Chondrocyte (in vitro differentiated cells): ENCODE data around the gene BTNL8. TPM values are rescaled to one million over a fixed set of nuclear protein-coding genes. Genes with fewer than 3 reads are reported as not detected.

Source experiments
- DNase-seq: peaks from one replicate; pipeline ENCODE4 v3.0.0; 2021; ENCODE audit warnings: mixed read lengths, low spot score
- H3K27ac Mint-ChIP-seq: one replicate; pipeline ENCODE4 v1.8.0; 2021; ENCODE audit warnings: mild to moderate bottlenecking, moderate library complexity, mixed read lengths; ENCODE audit not compliant: unreplicated experiment
- H3K27me3 Mint-ChIP-seq: 2 replicates; pipeline ENCODE4 v1.8.0; 2021; ENCODE audit warnings: low read depth, mixed read lengths
- H3K36me3 Mint-ChIP-seq: 2 replicates; pipeline ENCODE4 v1.8.0; 2021; ENCODE audit warnings: low read depth, mixed read lengths
- H3K4me1 Mint-ChIP-seq: 2 replicates; pipeline ENCODE4 v1.8.0; 2021; ENCODE audit warnings: low read depth, mild to moderate bottlenecking, mixed read lengths
- H3K4me3 Mint-ChIP-seq: one replicate; pipeline ENCODE4 v1.8.0; 2021; ENCODE audit warnings: mild to moderate bottlenecking, moderate library complexity, mixed read lengths; ENCODE audit not compliant: unreplicated experiment
- H3K9me3 Mint-ChIP-seq: 2 replicates; pipeline ENCODE4 v1.8.0; 2021; ENCODE audit warnings: low read depth, mixed read lengths
- total RNA-seq: library from RNA; stranded (reverse); gene quantifications from 3 replicates; pipeline ENCODE4 v1.2.1, GENCODE V29; 2021
- TF ChIP-seq, protein P1 (sequence below): fragments of 200-600 bp; sonication (generic); IDR thresholded peaks from 2 replicates; pipeline ENCODE4 v1.5.0; 2021; ENCODE audit warnings: antibody characterized with exemption, mild to moderate bottlenecking, moderate library complexity

Gene BTNL8
- total RNA-seq, 1 donor from 2014 or later = not detected

DNA sequence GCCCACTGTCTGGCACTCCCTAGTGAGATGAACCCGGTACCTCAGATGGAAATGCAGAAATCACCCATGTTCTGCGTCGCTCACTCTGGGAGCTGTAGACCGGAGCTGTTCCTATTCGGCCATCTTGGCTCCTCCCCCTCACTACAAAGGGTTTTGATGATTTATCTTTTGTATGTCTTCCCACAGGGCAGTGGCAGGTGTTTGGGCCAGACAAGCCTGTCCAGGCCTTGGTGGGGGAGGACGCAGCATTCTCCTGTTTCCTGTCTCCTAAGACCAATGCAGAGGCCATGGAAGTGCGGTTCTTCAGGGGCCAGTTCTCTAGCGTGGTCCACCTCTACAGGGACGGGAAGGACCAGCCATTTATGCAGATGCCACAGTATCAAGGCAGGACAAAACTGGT is 9.4 kb downstream of the BTNL8 start:
- Mint-ChIP-seq H3K9me3 (peaks cover 2% of the 10 kb centered on the region), H3K27me3 (peaks cover 5% of the 10 kb centered on the region), H3K4me1 (no peaks in the 10 kb centered on the region), H3K4me3 (no peak overlapping the region), H3K36me3 (no peaks in the 10 kb centered on the region), H3K27ac (no peak overlapping the region)
- TF ChIP-seq, protein P1, sequence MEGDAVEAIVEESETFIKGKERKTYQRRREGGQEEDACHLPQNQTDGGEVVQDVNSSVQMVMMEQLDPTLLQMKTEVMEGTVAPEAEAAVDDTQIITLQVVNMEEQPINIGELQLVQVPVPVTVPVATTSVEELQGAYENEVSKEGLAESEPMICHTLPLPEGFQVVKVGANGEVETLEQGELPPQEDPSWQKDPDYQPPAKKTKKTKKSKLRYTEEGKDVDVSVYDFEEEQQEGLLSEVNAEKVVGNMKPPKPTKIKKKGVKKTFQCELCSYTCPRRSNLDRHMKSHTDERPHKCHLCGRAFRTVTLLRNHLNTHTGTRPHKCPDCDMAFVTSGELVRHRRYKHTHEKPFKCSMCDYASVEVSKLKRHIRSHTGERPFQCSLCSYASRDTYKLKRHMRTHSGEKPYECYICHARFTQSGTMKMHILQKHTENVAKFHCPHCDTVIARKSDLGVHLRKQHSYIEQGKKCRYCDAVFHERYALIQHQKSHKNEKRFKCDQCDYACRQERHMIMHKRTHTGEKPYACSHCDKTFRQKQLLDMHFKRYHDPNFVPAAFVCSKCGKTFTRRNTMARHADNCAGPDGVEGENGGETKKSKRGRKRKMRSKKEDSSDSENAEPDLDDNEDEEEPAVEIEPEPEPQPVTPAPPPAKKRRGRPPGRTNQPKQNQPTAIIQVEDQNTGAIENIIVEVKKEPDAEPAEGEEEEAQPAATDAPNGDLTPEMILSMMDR = no peak
- DNase-seq = peak; percentile 35

DNA sequence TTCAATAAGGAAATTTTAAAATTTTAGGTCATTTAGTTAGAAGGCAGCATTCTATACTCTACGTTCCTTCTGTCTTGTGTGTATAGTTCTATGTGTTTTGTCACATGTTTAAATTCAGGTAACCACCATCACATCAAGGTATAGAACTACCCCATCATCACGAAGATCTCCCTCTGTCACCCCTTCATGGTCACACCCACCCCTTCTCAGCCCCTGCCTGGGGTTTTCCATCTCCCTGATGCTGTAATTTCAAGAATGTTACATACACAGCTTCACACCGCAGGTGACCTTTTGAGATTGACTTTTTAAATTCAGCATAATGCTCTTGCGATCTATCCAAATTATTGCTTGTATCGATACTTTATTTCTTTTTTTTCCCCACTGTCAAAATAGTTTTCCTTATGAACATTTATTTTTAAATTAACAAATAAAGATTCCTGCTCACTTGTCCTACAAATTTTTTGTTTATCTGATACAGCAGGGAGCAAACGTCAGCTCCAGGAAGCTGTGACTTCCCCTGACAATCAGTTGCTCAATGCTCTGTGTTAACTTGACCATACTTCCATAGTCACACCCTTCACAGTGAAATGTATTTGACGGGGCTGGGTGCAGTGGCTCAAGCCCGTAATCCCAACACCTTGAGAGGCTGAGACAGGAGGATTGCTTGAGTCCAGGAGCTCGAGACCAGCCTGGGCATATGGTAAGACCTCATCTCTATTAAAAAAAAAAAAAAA is 10.2 kb downstream of the BTNL8 start:
- Mint-ChIP-seq H3K4me3 (no peak overlapping the region), H3K27me3 (peaks cover 5% of the 10 kb centered on the region), H3K36me3 (no peaks in the 10 kb centered on the region), H3K9me3 (peaks cover 2% of the 10 kb centered on the region), H3K27ac (no peak overlapping the region), H3K4me1 (no peaks in the 10 kb centered on the region)
- TF ChIP-seq, protein P1 = no peak
- no peak for DNase-seq

DNA sequence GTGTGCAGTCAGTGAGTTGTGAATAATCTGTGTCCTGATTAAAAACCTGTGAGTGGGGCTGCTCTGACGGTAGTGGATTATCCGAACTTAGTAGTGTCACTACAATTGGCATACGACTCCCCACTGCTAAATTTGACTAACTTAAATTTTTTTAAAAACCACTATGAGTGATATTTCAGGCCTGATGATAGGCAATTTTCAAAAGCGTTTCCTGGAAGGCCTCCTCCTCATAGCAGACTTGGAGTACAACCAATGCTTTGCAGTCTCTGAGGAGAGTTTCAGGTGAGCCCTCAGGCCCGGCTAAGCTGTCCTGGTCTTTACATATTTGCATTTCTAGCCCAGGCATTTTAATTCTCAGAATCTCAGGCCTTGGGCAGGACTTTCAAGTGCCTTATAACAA is 10.8 kb downstream of the BTNL8 start:
- no peak overlapping the region for H3K27ac Mint-ChIP-seq

DNA sequence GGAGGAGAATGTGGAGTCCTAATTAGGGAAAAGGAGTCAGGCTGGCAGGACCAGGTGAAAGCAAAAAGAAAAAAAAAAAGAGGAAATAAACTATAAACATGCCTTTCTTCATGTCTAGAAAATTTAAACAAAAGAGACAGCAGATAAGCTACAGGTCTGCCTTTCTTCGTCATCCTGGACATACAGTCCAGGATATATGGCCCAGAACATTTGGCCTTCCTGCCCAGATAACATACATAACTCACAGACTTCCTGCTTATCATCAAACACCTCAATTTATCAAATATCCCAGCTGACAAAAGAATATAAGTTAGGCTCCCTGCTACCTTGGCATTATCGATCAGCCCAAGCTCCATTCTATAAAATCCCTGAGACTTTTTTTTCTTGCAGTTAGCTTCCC is 11.2 kb downstream of the BTNL8 start:
- no peaks in the 10 kb centered on the region for H3K36me3 Mint-ChIP-seq
- no peak overlapping the region for H3K4me3 Mint-ChIP-seq
- peaks cover 5% of the 10 kb centered on the region for H3K27me3 Mint-ChIP-seq
- no peak for DNase-seq
- H3K4me1 Mint-ChIP-seq = no peaks in the 10 kb centered on the region
- peaks cover 2% of the 10 kb centered on the region for H3K9me3 Mint-ChIP-seq
- TF ChIP-seq, protein P1 = no peak
- H3K27ac Mint-ChIP-seq = no peak overlapping the region

More for the DNA sequence above, 10.8 kb downstream of the BTNL8 start:
- Mint-ChIP-seq H3K36me3 (no peaks in the 10 kb centered on the region), H3K27me3 (peaks cover 5% of the 10 kb centered on the region), H3K9me3 (peaks cover 2% of the 10 kb centered on the region), H3K4me1 (no peaks in the 10 kb centered on the region), H3K4me3 (no peak overlapping the region)
- TF ChIP-seq, protein P1 = no peak
- DNase-seq = no peak

DNA sequence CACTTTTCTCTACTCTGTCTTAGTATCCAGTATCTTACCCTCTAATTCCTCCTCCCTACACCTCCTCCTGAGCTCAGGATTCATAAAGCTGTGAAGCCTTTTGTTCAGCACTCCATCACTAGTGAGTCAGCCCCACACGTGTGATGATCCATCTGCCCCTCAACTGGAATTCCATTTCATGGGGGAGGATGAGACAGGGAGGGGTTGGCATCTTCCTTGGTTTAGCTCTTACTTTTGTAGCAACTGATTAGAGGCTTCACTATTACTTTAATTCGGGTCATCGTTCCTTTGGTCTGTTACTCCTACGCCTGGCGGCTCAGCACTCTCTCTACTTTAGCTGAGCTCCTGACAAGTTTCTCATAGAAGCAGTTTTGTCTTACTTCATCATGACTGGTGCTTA is 11.8 kb downstream of the BTNL8 start:
- peaks cover 1% of the 10 kb centered on the region for H3K9me3 Mint-ChIP-seq
- no peak overlapping the region for H3K4me3 Mint-ChIP-seq
- H3K27ac Mint-ChIP-seq = no peak overlapping the region
- no peak for DNase-seq
- TF ChIP-seq, protein P1 = no peak
- H3K27me3 Mint-ChIP-seq = peaks cover 5% of the 10 kb centered on the region
- H3K36me3 Mint-ChIP-seq = no peaks in the 10 kb centered on the region
- H3K4me1 Mint-ChIP-seq = no peaks in the 10 kb centered on the region
